ENCODE results near the gene KRT8.

GRCh38 chr12:52942901-52943181 lies 38.0 kb upstream of the KRT8 start:
- no peak for TF ChIP-seq NR2C1 (IDR thresholded peaks at IDR 0.05)
- no peak for TF ChIP-seq CTCF (IDR thresholded peaks at IDR 0.05 in 2 of 3, conservative IDR thresholded peaks at IDR 0.05 in 1 of 3; ENCODE audit: control insufficient read depth in 2 of 3, extremely low read depth in 1 of 3, insufficient read depth in 1 of 3, low read depth in 3 of 3, low read length in 3 of 3)
- no peak for TF ChIP-seq POLR2AphosphoS5 (IDR thresholded peaks at IDR 0.05; ENCODE audit: low read length)
- TF ChIP-seq MXI1 (IDR thresholded peaks at IDR 0.05; ENCODE audit: low read depth, low read length), result no peak

Measured in GM12878 (cell line).